Measurements from ENCODE around the gene LAMC2. TPM values are rescaled to one million over a fixed set of nuclear protein-coding genes. Genes with fewer than 3 reads are reported as not detected.
A peak's percentile ranks its signal among the peaks of the same experiment; 100 is the strongest.
"Not testable (repeated sequence)": the region's sequence is repeated elsewhere in the genome, so short reads cannot be mapped to it uniquely, and the experiment has no call there.

Gene LAMC2
- total RNA-seq: 1 to 10 TPM in 3 of 8 experiments, under 1 TPM in 5; 0.14 to 2.8 (median 0.56) TPM

DNA sequence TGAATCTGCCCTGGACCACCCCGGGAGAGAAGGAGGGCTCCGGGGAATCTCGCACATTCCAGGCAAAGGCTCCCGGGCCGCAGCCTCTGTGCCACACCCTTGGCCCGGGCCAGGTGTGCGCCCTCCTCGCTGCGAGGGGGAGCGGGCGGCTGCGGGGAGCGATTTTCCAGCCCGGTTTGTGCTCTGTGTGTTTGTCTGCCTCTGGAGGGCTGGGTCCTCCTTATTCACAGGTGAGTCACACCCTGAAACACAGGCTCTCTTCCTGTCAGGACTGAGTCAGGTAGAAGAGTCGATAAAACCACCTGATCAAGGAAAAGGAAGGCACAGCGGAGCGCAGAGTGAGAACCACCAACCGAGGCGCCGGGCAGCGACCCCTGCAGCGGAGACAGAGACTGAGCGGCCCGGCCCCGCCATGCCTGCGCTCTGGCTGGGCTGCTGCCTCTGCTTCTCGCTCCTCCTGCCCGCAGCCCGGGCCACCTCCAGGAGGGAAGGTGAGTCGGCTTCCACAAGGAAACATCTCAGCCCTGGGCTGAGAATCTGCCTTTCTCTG, at the start of gene LAMC2:
Gene LAMC2, plus strand, starts transcription at position 324 of the 550 bp plus-strand sequence. Its CDS starts 89 bp downstream, at position 413.
- WGBS, 10 experiments: 0 to 36% (median 23%) methylated on average over 2 to 16 of the region's 30 CpGs; no CpG with 5 or more reads in 2 of the 10 experiments
- ATAC-seq (replicated peaks in 6 of 8): peak in 6 of 8 experiments; percentile 62 to 97 (median 78)
- H3K4me3 ChIP-seq: peak within 1 kb of the TSS in 3 of 5 donors; percentile 7 to 27 (median 18)
- H3K27ac ChIP-seq: no peak within 1 kb of the TSS
- peaks cover 0 to 1% of the 10 kb centered on the region in 2 donors for H3K4me1 ChIP-seq (replicated peaks in 1 of 2)
- in situ Hi-C loops (cut with MboI; ENCODE audit: low pct_unique_long_range_greater_than_20kb in 2 of 9, low sequenced_read_pairs in 9 of 9, unreplicated experiment in 9 of 9): no loop called here

DNA sequence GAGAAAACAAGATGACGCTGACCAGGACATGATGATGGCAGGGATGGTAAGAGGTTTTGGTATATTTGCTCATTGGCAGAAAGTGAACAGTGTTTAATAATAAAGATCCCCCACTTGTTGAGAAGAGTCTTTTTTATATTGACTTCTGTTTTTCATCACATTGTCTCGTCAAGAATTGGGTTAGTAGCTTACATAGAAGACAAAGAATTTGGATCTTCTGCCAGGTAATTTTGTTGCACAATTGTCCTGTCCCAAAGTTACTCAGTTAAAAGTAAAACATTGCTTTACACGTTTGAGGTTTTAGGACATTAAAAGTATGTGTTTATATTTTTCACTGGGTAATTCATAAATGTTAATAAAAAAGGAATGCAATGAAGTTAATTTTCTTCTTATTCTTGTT, 48.3 kb upstream of the LAMC2 start:
- ATAC-seq (replicated peaks in 6 of 8): no peak
- 19 to 100% (median 74%) methylated on average over 1 to 3 of the region's 3 CpGs for WGBS, 10 experiments
- peaks cover 4 to 8% of the 10 kb centered on the region in 2 donors for H3K4me1 ChIP-seq (replicated peaks in 1 of 2)
- in situ Hi-C loops (cut with MboI; ENCODE audit: low pct_unique_long_range_greater_than_20kb in 2 of 9, low sequenced_read_pairs in 9 of 9, unreplicated experiment in 9 of 9): no loop called here
- H3K27ac ChIP-seq: no peak overlapping the region
- H3K4me3 ChIP-seq: no peak overlapping the region

DNA sequence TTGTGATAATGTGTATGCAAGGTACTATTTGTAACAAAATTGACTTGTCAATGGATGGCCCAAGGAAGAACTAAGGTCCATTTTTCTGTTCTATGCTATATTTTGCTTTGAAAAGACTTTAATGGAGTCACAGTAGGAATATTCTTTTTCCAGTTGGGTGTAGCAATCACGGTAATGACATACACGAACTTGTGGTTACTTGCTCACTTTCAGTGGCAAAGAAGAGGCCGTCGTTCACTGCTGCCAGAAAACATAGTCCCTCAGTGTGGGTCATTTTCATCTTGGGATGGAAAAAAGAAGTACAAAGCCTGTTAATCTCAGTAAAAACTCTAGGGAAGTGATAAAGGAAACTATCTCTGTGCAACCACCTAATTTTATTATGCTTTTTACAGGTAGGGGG, 47.8 kb upstream of the LAMC2 start:
- H3K4me1 ChIP-seq (replicated peaks in 1 of 2): peaks cover 4 to 8% of the 10 kb centered on the region in 2 donors
- 16 to 98% (median 69%) methylated on average over 2 to 4 of the region's 4 CpGs; no CpG with 5 or more reads in 2 of the 10 experiments for WGBS, 10 experiments
- H3K4me3 ChIP-seq: no peak overlapping the region
- ATAC-seq (replicated peaks in 6 of 8): no peak
- in situ Hi-C loops (cut with MboI; ENCODE audit: low pct_unique_long_range_greater_than_20kb in 2 of 9, low sequenced_read_pairs in 9 of 9, unreplicated experiment in 9 of 9): no loop called here
- H3K27ac ChIP-seq: no peak overlapping the region

DNA sequence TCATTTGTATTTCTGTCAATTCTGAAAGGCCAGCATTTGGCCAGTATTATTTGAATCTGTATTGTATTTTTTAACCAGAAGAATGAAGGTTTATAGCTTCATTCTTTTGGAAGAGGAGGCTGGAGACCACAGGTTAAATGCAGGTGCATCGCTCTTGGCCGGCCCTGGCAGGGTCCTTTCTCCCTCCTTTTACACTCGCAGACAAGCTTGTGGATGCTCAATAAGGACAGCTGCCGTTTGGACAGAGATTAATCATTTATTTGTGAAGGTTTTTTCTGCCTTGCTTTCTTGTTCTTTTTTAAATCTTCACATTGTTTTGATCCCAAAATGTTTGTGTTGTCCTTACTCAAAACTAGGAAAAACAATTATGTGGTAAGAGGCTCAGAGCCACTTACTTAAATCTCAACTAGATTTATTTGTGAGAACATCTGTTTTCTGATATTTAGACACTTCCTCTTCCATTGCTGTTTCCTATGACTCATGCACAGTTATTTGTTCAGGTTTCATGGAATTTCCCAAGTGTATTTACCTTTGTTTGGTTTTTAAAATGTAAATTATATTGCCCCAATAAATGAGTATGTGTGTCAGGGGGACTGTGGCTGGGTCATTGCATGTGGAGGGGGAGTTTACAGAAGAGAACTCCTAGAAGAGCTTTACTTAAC, 46.7 kb upstream of the LAMC2 start:
- in situ Hi-C loops (cut with MboI; ENCODE audit: low pct_unique_long_range_greater_than_20kb in 2 of 9, low sequenced_read_pairs in 9 of 9, unreplicated experiment in 9 of 9): no loop called here

DNA sequence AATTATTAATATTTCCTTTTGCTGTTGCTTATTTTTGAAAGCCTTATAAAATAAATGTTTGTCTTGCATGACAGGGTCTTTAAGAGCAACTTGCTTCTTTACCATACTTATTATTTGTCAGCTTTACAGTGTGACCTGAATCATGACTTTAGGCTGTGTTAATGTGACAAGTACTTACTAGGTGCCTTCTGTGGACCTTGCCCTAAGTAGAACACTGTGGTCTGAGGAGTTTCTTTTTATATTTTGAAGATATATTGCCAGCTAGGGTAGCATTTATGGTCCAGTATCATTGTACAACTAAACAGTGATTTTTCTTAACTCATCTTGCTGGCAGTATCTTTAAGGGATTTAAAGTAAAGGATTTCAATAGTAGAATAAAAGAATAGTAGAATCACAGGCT, 45.4 kb upstream of the LAMC2 start:
- peaks cover 4 to 8% of the 10 kb centered on the region in 2 donors for H3K4me1 ChIP-seq (replicated peaks in 1 of 2)
- H3K27ac ChIP-seq: no peak overlapping the region
- no peak for ATAC-seq (replicated peaks in 6 of 8)
- no peak overlapping the region for H3K4me3 ChIP-seq
- in situ Hi-C loops (cut with MboI; ENCODE audit: low pct_unique_long_range_greater_than_20kb in 2 of 9, low sequenced_read_pairs in 9 of 9, unreplicated experiment in 9 of 9): no loop called here

More for the DNA sequence above, 46.7 kb upstream of the LAMC2 start:
- peaks cover 4 to 8% of the 10 kb centered on the region in 2 donors for H3K4me1 ChIP-seq (replicated peaks in 1 of 2)
- WGBS, 10 experiments: 0 to 100% (median 50%) methylated on average over 2 to 4 of the region's 4 CpGs; no CpG with 5 or more reads in 2 of the 10 experiments
- ATAC-seq (replicated peaks in 6 of 8): peak in 2 of 8 experiments; percentile 15 to 66
- H3K27ac ChIP-seq: no peak overlapping the region
- H3K4me3 ChIP-seq: no peak overlapping the region

DNA sequence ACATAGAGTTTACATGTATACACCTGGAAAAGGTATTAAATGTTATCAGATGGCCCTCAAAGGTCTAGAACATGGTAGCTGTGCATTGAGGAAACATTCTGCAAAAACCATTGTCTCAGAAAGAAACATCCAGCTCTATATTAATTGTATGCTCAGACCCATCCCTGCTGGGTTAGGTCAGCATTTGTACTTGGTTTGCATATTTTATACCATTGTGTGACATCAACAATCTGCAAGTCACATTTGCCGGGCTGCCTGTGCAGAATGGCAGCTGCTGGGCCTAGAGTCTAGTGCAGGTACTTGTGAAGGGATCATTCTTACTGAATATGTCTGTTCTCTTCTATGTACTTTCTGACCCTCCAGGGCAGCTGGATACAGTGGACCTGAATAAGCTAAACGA, 43.9 kb upstream of the LAMC2 start:
- peak in 6 of 8 experiments; percentile 59 to 89 (median 71) for ATAC-seq (replicated peaks in 6 of 8)
- Histone ChIP-seq H3K4me3 (no peak overlapping the region), H3K27ac (no peak overlapping the region), H3K4me1 (replicated peaks in 1 of 2) (peaks cover 4 to 8% of the 10 kb centered on the region in 2 donors)
- in situ Hi-C loops (cut with MboI; ENCODE audit: low pct_unique_long_range_greater_than_20kb in 2 of 9, low sequenced_read_pairs in 9 of 9, unreplicated experiment in 9 of 9): no loop called here
- 0 to 95% (median 81%) methylated on average over 1 to 2 of the region's 2 CpGs; no CpG with 5 or more reads in 4 of the 10 experiments for WGBS, 10 experiments

DNA sequence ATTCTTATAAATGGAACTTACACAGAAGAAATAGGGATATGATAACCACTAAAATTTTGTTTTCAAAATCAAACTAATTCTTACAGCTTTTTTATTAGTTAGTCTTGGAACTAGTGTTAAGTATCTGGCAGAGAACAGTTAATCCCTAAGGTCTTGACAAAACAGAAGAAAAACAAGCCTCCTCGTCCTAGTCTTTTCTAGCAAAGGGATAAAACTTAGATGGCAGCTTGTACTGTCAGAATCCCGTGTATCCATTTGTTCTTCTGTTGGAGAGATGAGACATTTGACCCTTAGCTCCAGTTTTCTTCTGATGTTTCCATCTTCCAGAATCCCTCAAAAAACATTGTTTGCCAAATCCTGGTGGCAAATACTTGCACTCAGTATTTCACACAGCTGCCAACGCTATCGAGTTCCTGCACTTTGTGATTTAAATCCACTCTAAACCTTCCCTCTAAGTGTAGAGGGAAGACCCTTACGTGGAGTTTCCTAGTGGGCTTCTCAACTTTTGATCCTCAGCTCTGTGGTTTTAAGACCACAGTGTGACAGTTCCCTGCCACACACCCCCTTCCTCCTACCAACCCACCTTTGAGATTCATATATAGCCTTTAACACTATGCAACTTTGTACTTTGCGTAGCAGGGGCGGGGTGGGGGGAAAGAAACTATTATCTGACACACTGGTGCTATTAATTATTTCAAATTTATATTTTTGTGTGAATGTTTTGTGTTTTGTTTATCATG, 42.3 kb upstream of the LAMC2 start:
- Histone ChIP-seq H3K27ac (no peak overlapping the region), H3K4me3 (no peak overlapping the region), H3K4me1 (replicated peaks in 1 of 2) (peaks cover 4 to 8% of the 10 kb centered on the region in 2 donors)
- in situ Hi-C loops (cut with MboI; ENCODE audit: low pct_unique_long_range_greater_than_20kb in 2 of 9, low sequenced_read_pairs in 9 of 9, unreplicated experiment in 9 of 9): no loop called here
- no peak for ATAC-seq (replicated peaks in 6 of 8)
- WGBS, 10 experiments: 69 to 100% (median 93%) methylated on average over 3 to 7 of the region's 7 CpGs; no CpG with 5 or more reads in 1 of the 10 experiments

DNA sequence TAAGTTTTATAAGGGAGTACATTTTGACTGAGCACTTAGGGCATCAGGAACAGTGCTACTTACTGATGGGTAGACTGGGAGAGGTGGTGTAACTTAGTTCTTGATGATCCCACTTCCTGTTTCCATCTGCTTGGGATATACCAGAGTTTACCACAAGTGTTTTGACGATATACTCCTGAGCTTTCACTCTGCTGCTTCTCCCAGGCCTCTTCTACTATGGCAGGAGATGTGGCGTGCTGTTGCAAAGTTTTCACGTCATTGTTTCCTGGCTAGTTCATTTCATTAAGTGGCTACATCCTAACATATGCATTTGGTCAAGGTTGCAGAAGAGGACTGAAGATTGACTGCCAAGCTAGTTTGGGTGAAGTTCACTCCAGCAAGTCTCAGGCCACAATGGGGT, 41.3 kb upstream of the LAMC2 start:
- Histone ChIP-seq H3K27ac (no peak overlapping the region), H3K4me3 (no peak overlapping the region), H3K4me1 (replicated peaks in 1 of 2) (peaks cover 0 to 8% of the 10 kb centered on the region in 2 donors)
- in situ Hi-C loops (cut with MboI; ENCODE audit: low pct_unique_long_range_greater_than_20kb in 2 of 9, low sequenced_read_pairs in 9 of 9, unreplicated experiment in 9 of 9): no loop called here
- ATAC-seq (replicated peaks in 6 of 8): no peak
- WGBS, 10 experiments: 40 to 100% (median 57%) methylated on average over 2 to 3 of the region's 3 CpGs; no CpG with 5 or more reads in 4 of the 10 experiments

DNA sequence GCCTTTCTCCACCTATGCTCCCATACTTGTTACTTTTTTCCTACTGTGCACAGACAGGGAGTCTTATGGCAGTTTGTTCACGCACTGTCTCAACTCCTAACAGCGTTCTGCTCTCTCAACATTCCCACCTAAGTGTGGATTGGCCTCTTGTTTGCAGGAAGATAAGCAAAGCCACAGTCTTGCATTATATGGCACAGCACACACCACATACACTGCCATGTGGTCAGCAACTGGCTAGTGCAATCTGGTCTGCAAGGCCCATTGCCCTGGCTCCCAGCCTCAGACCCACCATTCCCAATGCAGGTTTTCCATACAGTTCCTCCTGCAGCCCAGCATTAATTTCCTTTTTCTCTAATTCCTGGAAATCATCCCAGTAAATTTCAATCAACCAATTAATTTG, 38.3 kb upstream of the LAMC2 start:
- Histone ChIP-seq H3K4me3 (no peak overlapping the region), H3K4me1 (replicated peaks in 1 of 2) (no peaks in the 10 kb centered on the region), H3K27ac (no peak overlapping the region)
- in situ Hi-C loops (cut with MboI; ENCODE audit: low pct_unique_long_range_greater_than_20kb in 2 of 9, low sequenced_read_pairs in 9 of 9, unreplicated experiment in 9 of 9): no loop called here
- WGBS, 10 experiments: 73 to 100% (median 95%) methylated on average over 1 to 2 of the region's 2 CpGs; no CpG with 5 or more reads in 5 of the 10 experiments
- peak in 1 of 8 experiments; percentile 8 for ATAC-seq (replicated peaks in 6 of 8)

DNA sequence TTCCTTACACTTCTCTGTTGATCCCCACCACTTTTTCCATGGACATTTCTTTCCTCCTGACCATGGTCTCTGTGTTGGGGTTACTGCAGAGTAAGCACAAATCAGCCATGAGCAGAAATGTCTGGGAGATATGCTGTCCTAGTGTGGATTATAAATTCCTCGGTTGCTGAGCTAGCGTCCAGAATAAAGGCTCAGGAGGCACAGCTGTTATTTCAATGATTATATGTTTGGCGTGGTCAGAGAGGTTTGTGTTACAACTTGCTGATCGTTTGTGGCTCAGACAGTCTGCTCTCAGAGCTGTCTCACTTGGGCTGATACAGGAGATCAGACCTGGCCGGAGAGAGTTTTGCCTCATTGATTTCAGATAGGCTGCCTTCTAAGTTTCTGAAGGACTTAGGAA, 37.5 kb upstream of the LAMC2 start:
- peak in 4 of 8 experiments; percentile 10 to 89 (median 80) for ATAC-seq (replicated peaks in 6 of 8)
- in situ Hi-C loops (cut with MboI; ENCODE audit: low pct_unique_long_range_greater_than_20kb in 2 of 9, low sequenced_read_pairs in 9 of 9, unreplicated experiment in 9 of 9): no loop called here
- 0 to 87% (median 78%) methylated on average over 1 to 5 of the region's 5 CpGs for WGBS, 10 experiments
- no peaks in the 10 kb centered on the region for H3K4me1 ChIP-seq (replicated peaks in 1 of 2)
- H3K27ac ChIP-seq: no peak overlapping the region
- H3K4me3 ChIP-seq: no peak overlapping the region

DNA sequence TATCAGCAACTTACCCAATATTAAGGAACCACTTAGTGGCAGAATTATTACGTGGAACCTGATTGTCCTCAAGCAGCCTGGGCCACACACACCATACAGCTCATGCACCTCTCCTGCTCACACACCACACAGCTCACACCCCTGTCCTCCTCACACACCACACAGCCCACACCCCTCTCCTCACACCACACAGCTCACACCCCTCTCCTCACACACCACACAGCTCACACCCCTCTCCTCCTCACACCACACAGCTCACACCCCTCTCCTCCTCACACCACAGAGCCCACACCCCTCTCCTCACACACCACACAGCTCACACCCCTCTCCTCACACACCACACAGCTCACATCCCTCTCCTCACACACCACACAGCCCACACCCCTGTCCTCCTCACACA, 36.8 kb upstream of the LAMC2 start:
- in situ Hi-C loops (cut with MboI; ENCODE audit: low pct_unique_long_range_greater_than_20kb in 2 of 9, low sequenced_read_pairs in 9 of 9, unreplicated experiment in 9 of 9): no loop called here
- Histone ChIP-seq H3K4me3 (no peak overlapping the region), H3K27ac (no peak overlapping the region), H3K4me1 (replicated peaks in 1 of 2) (no peaks in the 10 kb centered on the region)
- WGBS, 10 experiments: 60 to 100% (median 100%) methylated on average over 1 of the region's 1 CpG; no CpG with 5 or more reads in 5 of the 10 experiments
- peak in 3 of 8 experiments; percentile 10 to 45 (median 10) for ATAC-seq (replicated peaks in 6 of 8)

DNA sequence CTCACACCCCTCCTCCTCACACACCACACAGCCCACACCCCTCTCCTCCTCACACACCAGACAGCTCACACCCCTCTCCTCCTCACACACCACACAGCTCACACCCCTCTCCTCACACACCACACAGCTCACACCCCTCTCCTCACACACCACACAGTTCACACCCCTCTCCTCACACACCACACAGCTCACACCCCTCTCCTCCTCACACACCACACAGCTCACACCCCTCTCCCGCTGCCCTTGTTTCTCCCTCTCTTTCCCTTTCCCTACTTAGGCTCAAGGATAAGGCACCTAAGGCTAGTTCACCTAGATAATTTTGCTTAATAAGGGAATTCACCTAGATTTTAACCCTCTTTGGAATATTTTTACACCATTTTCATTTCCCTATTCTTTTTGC, 36.0 kb upstream of the LAMC2 start:
- H3K27ac ChIP-seq; H3K4me1 ChIP-seq (replicated peaks in 1 of 2); H3K4me3 ChIP-seq; in situ Hi-C loops (cut with MboI; ENCODE audit: low pct_unique_long_range_greater_than_20kb in 2 of 9, low sequenced_read_pairs in 9 of 9, unreplicated experiment in 9 of 9); ATAC-seq (replicated peaks in 6 of 8): not testable (repeated sequence)
- WGBS, 10 experiments: 100% methylated on average over 1 of the region's 1 CpG; no CpG with 5 or more reads in 4 of the 10 experiments

DNA sequence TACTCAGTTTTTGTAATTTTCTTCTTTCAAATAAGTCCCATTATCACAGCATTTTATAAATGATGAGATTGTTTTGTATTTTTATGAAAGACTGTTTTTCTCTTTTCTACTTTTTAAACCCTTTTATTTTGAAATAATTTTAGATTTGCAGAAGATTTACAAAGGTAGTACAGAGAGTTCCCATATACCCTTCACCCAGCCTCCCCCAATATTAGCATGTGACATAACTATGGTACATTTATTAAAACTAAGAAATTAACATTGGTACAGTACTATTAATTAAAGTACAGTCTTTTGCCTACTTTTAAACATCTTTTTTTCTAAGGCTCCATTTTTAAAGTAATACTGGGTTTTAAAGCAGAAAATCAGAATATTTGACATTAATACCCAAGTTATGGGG, 35.6 kb upstream of the LAMC2 start:
- no peak overlapping the region for H3K4me3 ChIP-seq
- H3K4me1 ChIP-seq (replicated peaks in 1 of 2): no peaks in the 10 kb centered on the region
- H3K27ac ChIP-seq: no peak overlapping the region
- in situ Hi-C loops (cut with MboI; ENCODE audit: low pct_unique_long_range_greater_than_20kb in 2 of 9, low sequenced_read_pairs in 9 of 9, unreplicated experiment in 9 of 9): no loop called here
- ATAC-seq (replicated peaks in 6 of 8): no peak

All from motor neuron (in vitro differentiated cells).